Measurements from ENCODE around the gene FXYD6.

DNA sequence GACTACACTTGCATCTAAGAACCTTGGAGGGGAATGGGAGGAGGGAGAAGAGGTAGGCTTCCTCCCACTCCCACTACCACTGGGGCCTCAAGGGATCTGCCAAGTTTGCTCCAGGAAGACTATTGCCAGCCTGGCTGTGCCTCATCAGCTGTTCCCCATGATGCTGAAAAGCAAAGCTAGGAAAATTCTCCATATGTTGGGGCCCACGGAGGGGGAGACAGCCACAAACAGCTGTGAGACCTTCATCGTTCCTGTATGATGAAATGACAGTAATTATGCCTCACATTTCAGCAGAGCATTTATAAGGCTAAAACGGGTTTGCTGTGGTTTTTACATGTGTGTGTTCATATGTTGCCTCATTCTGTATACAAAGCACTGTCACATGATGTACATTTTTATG, 86.2 kb downstream of the FXYD6 start:
- TF ChIP-seq, protein P1, sequence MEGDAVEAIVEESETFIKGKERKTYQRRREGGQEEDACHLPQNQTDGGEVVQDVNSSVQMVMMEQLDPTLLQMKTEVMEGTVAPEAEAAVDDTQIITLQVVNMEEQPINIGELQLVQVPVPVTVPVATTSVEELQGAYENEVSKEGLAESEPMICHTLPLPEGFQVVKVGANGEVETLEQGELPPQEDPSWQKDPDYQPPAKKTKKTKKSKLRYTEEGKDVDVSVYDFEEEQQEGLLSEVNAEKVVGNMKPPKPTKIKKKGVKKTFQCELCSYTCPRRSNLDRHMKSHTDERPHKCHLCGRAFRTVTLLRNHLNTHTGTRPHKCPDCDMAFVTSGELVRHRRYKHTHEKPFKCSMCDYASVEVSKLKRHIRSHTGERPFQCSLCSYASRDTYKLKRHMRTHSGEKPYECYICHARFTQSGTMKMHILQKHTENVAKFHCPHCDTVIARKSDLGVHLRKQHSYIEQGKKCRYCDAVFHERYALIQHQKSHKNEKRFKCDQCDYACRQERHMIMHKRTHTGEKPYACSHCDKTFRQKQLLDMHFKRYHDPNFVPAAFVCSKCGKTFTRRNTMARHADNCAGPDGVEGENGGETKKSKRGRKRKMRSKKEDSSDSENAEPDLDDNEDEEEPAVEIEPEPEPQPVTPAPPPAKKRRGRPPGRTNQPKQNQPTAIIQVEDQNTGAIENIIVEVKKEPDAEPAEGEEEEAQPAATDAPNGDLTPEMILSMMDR (IDR thresholded peaks at IDR 0.05): no peak
- no peak for TF ChIP-seq EZH2 (IDR thresholded peaks at IDR 0.05)
- TF ChIP-seq EZH2phosphoT487 (IDR thresholded peaks at IDR 0.05): no peak

All from neural progenitor cell (in vitro differentiated cells).